ENCODE data around the gene TBC1D22A. TPM values are rescaled to one million over a fixed set of nuclear protein-coding genes. Genes with fewer than 3 reads are reported as not detected.

The TBC1D22A gene
- total RNA-seq, 1 donor from 2014 or later = 87.8 TPM

GRCh38 chr22:47194476-47195155 is 432.2 kb downstream of the TBC1D22A start:
- intact Hi-C loops (cut with DNase I) = no loop called here
- DNase-seq (ENCODE audit: low spot score in 2 of 2) = peak in 1 of 2 donors; percentile 50
- TF ChIP-seq CTCF (IDR thresholded peaks at IDR 0.05) = no peak
- no peak overlapping the region for H3K4me3 ChIP-seq
- H3K4me1 ChIP-seq = no peaks in the 10 kb centered on the region
- H3K27ac ChIP-seq = no peak overlapping the region
- H3K9me3 ChIP-seq = no peaks in the 10 kb centered on the region
- no peaks in the 10 kb centered on the region for H3K36me3 ChIP-seq
- no peaks in the 10 kb centered on the region for H3K27me3 ChIP-seq

GRCh38 chr22:47195156-47195483 is 432.7 kb downstream of the TBC1D22A start:
- H3K9me3 ChIP-seq = no peaks in the 10 kb centered on the region
- H3K4me1 ChIP-seq = no peaks in the 10 kb centered on the region
- intact Hi-C loops (cut with DNase I) = no loop called here
- no peaks in the 10 kb centered on the region for H3K27me3 ChIP-seq
- no peak for DNase-seq (ENCODE audit: low spot score in 2 of 2)
- H3K27ac ChIP-seq = no peak overlapping the region
- no peak for TF ChIP-seq CTCF (IDR thresholded peaks at IDR 0.05)
- H3K4me3 ChIP-seq = no peak overlapping the region
- no peaks in the 10 kb centered on the region for H3K36me3 ChIP-seq

- no peak overlapping the region for H3K27ac ChIP-seq
- no peaks in the 10 kb centered on the region for H3K27me3 ChIP-seq
- intact Hi-C loops (cut with DNase I) = no loop called here
- H3K9me3 ChIP-seq = no peaks in the 10 kb centered on the region
- TF ChIP-seq CTCF (IDR thresholded peaks at IDR 0.05) = no peak
- no peaks in the 10 kb centered on the region for H3K36me3 ChIP-seq
- peak in 1 of 2 donors; percentile 51 for DNase-seq (ENCODE audit: low spot score in 2 of 2)
- no peaks in the 10 kb centered on the region for H3K4me1 ChIP-seq
- H3K4me3 ChIP-seq = no peak overlapping the region
Observed at GRCh38 chr22:47195484-47196165, 433.2 kb downstream of the TBC1D22A start.

- no peak overlapping the region for H3K4me3 ChIP-seq
- intact Hi-C loops (cut with DNase I) = no loop called here
- H3K36me3 ChIP-seq = no peaks in the 10 kb centered on the region
- no peaks in the 10 kb centered on the region for H3K9me3 ChIP-seq
- no peak overlapping the region for H3K27ac ChIP-seq
- H3K4me1 ChIP-seq = no peaks in the 10 kb centered on the region
- peak in 1 of 2 donors; percentile 38 for DNase-seq (ENCODE audit: low spot score in 2 of 2)
- no peak for TF ChIP-seq CTCF (IDR thresholded peaks at IDR 0.05)
- H3K27me3 ChIP-seq = no peaks in the 10 kb centered on the region
Observed at GRCh38 chr22:47196166-47196849, 433.9 kb downstream of the TBC1D22A start.

GRCh38 chr22:47196881-47197772 is 434.7 kb downstream of the TBC1D22A start:
- Histone ChIP-seq H3K9me3 (no peaks in the 10 kb centered on the region), H3K27ac (no peak overlapping the region), H3K27me3 (no peaks in the 10 kb centered on the region), H3K4me1 (no peaks in the 10 kb centered on the region), H3K4me3 (no peak overlapping the region), H3K36me3 (no peaks in the 10 kb centered on the region)
- DNase-seq (ENCODE audit: low spot score in 2 of 2) = peak in 1 of 2 donors; percentile 42
- intact Hi-C loops (cut with DNase I) = no loop called here
- no peak for TF ChIP-seq CTCF (IDR thresholded peaks at IDR 0.05)

Measured in ascending aorta (tissue), 2 donors.